ENCODE measurements around the gene CLASP2.
"Not testable (repeated sequence)": the region's sequence is repeated elsewhere in the genome, so short reads cannot be mapped to it uniquely, and the experiment has no call there.

CLASP2 gene

GRCh38 chr3:33687406-33688010 is 30.5 kb downstream of the CLASP2 start:
- no peak for DNase-seq (ENCODE audit: low spot score)

DNA sequence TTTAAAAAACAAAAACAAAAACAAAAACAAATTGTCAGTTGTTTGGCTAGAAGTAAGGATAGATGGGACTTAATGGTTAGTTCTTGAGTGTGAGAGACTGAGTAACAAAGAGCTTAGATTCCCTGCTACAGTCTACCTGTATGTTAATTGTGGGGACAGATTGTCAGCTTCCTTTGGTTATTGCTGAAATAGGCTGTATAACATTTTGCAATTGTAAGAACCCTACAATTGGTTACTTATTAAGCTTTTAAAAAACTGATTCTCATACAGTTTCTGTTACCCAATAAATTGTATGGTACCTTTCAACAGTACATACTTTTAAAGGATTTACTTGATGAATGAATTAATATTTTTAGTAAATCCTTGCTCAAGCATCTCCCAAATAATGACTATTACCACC is 35.3 kb downstream of the CLASP2 start:
- DNase-seq (ENCODE audit: low spot score): no peak

DNA sequence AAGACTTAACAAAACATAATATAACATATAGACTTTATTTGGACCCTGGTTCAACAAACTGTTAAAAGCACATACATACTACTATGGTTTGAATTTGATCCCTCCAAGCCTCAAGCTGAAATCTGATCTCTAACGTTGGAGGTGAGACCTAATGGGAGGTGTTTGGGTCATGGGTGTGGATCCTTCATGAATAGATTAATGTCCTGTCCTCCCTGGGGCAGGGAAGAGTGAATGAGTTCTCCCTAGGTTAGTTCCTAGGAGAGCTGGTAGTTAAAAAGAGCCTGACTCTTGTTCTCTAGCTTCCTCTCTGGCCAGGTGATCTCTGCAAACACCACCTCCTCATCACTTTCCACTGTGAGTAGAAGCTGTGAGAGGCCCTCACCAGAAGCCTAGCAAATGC is 36.4 kb downstream of the CLASP2 start:
- no peak for DNase-seq (ENCODE audit: low spot score)

GRCh38 chr3:33678073-33678472 is 40.0 kb downstream of the CLASP2 start:
- DNase-seq (ENCODE audit: low spot score): no peak

- not testable (repeated sequence) for DNase-seq (ENCODE audit: low spot score)
Observed at GRCh38 chr3:33673436-33673835, 44.6 kb downstream of the CLASP2 start.

GRCh38 chr3:33668618-33669017 is 49.4 kb downstream of the CLASP2 start:
- DNase-seq (ENCODE audit: low spot score): no peak

- DNase-seq (ENCODE audit: low spot score): no peak
Observed at GRCh38 chr3:33665294-33665693, 52.8 kb downstream of the CLASP2 start.

- DNase-seq (ENCODE audit: low spot score): peak; percentile 4
Observed at GRCh38 chr3:33664195-33664594, 53.9 kb downstream of the CLASP2 start.

DNA sequence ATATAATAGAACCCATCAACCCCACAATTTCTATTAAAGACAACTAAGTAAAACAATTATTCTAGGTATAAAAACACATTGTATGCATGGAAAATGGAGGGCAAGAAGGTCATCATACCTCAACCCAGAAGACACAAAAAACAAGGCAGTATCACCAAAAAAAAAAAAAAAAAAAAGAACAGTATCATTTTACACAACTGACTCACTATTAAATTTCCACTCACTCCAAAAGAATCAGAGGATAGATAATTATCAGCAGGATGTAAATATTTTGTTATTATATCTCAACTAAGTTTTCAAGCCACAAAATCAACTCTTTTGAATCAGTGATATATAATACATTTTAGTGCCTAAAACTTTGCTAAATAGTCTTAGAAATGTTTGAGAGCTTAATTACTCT is 55.0 kb downstream of the CLASP2 start:
- DNase-seq (ENCODE audit: low spot score): no peak

DNA sequence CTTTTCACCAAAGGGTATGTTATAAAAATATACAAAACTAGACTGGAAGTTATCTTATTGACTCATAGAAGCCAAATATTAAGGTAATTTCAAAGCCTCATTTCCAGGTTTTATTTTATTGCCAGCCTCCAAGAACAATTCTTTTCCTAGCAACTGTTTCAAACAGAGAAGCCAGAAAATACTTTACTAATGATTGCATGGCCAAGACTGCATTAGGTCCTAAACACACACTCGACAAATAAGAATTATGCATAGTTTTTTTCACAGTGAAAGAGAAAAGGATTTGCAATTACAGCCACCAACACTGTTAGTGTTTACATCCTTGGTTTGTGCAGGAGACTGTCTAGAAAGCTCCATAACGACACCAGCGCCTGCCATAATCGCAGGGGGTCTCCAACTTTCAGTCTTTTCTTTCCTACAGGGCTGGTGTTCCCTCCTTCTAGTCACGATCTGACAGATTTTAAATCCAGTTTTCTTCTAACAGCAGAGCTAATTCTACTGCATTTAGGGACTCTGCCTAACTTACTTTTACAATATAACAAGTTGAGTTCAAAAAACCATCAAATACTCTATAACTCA is 58.1 kb downstream of the CLASP2 start:
- no peak for DNase-seq (ENCODE audit: low spot score)

GRCh38 chr3:33658991-33659848 is 58.8 kb downstream of the CLASP2 start:
- DNase-seq (ENCODE audit: low spot score): peak; percentile 89

DNA sequence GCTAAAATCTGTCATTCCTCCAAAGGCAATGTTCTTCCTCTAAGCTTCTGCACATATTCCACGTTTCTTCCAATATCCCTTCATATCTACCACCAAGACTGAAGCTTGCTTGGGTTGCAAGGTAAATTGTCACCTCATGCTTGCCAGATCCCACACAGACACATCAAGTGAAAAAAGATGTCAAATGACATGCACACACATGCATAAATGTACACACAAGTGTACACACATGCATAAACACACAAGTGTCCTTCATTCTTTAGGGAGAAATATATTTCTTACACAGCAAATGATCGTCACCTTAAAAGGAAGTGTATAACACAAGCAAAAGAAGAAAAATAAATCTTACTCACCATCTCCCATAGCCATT is 59.4 kb downstream of the CLASP2 start:
- no peak for DNase-seq (ENCODE audit: low spot score)

DNA sequence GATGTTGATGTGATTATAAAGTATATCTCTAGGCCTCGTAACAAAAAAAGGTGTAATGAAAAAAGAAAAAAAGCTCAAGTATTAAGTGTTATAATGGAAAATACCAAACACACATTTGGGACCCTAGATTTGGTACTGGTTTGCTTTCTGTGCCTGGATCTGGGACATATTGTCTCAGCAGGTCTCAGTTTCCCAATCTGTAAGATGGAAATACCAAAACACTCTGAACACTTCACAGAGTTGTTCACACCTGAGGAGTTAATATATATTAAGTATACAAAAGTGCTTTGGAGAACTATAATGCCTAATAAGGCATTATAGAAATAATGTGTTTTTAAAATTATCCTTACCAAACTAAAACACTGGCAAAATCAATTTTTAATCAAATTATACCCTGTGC is 60.0 kb downstream of the CLASP2 start:
- no peak for DNase-seq (ENCODE audit: low spot score)

- DNase-seq (ENCODE audit: low spot score): no peak
Observed at GRCh38 chr3:33652736-33653135, 65.3 kb downstream of the CLASP2 start.

GRCh38 chr3:33651101-33651500 is 67.0 kb downstream of the CLASP2 start:
- DNase-seq (ENCODE audit: low spot score): not testable (repeated sequence)

- DNase-seq (ENCODE audit: low spot score): no peak
Observed at GRCh38 chr3:33650495-33650894, 67.6 kb downstream of the CLASP2 start.

- no peak for DNase-seq (ENCODE audit: low spot score)
Observed at GRCh38 chr3:33648793-33649192, 69.3 kb downstream of the CLASP2 start.

DNA sequence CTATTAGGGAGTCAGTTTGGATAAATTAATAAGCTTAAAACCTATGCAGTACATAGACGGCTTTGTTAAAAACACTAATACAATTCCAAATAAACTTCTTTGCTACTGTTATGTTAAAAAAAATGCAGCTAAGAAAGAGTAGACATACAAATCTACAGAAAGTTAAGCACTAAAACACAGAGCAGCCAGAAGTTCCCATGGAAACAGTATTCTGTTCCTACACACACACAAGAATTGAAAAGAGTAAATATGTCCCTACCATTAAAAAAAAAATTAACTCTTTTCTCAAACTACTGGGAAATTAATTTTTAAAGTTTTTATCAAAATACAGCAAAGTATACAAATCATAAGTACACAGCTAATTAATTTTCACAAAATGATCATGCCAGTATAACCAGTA is 71.6 kb downstream of the CLASP2 start:
- DNase-seq (ENCODE audit: low spot score): no peak

- peak; percentile 67 for DNase-seq (ENCODE audit: low spot score)
Observed at GRCh38 chr3:33645060-33645647, 72.9 kb downstream of the CLASP2 start.

DNA sequence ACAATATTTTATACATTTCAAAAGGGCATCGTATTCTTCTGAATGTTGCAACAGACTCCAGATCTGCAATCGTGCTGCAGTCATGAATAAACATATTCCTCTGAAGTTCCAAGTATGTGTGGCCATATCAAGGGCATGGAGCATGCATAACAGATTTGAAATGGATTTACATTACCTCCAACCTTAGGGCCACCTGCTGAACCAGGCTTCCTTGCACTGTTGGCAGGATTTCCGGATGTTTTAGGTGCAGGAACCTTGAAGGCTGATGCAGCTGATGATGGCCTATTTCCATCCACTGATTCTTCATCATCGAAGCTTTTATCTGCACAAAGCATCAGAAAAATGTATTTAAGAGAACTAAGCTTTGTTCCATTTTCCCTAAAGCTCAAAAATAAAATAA is 73.5 kb downstream of the CLASP2 start:
- peak; percentile 5 for DNase-seq (ENCODE audit: low spot score)

GRCh38 chr3:33642806-33643205 is 75.2 kb downstream of the CLASP2 start:
- no peak for DNase-seq (ENCODE audit: low spot score)

DNA sequence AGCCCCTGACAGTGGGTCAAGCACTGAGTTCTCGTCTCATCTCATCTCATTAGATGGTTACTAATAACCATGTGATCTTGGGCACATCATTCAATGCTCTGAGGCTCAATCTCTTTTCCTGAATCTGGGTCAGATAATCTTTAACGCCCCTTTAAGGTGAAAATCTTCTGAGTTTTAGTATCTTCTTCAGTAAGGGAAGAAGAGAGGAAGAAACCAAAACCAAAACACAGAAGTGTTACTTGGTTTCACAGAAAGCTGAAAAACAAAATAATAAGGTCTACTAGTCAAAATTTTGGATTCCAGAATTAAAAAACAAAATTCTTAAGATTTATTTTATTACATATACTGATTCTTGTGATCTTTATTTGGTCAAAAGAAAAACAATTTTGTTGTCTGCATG is 78.2 kb downstream of the CLASP2 start:
- DNase-seq (ENCODE audit: low spot score): no peak

- no peak for DNase-seq (ENCODE audit: low spot score)
Observed at GRCh38 chr3:33637482-33637881, 80.6 kb downstream of the CLASP2 start.
